NCI-H446 treated with DMSO at 0.1 percent for 48 hours (cell line): ENCODE data around the gene ESR2.
"Not testable (repeated sequence)": the region's sequence is repeated elsewhere in the genome, so short reads cannot be mapped to it uniquely, and the experiment has no call there.

Experiments
- DNase-seq: peaks from one replicate; lab custom pipeline; 2025; lab: John Stamatoyannopoulos, UW

The ESR2 gene

DNA sequence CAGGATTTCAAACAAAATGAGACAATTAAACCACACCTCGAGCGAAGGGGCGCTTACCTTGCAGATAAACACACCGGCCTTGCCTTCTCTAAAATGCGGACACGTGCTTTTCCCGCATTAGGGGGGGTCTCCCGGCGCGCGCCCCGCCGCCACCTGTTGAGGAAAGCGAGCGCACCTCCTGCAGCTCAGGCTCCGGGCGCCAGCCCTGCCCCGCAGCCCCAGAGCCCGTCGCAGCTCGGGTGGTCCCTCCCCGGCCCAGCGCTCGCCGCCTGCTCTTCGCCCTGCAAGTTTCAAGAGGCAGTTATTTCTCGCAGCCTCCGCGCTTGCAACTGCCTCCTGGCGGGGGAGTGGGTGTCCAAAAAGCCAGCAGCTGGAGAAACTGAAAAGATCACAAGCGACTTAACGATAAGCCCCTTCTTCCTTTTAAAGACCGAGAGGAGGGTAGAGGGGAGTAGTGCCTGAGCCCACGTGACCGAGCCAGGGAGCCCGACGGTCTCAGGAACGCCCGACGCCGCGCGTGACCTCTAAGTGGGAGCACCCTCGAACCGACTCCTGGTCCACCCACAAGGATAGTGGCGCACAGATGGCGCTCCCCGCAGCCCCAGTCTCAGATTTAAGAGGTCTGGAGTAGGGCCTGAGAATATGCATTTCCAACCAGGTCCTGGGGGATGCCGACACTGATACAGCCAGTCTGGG is at the start of gene ESR2:
Gene ESR2 (minus strand): TSS at position 396 of the 696 bp plus-strand sequence. CDS start 11,386 bp downstream, outside the sequence.
- DNase-seq = no peak

DNA sequence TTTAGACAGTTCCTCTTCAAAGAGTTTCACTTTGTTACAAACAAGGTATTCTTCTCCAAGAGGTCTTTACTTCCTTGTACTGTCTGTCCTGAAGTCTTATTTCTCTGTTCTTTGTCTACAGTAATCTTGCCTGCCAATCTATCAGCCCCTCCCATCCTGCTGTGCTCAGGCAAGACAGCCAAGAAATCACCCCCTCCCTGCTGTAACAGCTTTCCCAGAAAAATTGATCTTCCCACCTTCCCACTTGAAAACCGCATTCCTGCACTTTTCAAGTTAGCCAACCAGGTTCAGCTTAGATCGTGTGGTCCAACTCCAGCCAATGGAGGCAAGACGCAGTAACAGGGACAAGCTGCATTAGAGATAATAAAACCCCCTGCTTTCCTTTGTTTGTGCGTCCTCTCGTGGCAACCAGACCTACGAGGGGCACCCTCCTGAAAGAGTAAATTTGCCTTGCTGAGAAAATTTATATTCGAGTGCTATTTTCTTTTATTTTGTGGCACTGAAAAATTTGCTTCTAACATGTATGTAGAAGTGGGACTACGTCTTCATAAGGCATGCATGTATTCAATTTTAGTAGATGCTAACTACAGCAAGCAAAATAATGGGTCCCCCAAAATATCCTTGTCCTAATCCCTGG is 46.5 kb upstream of the ESR2 start:
- no peak for DNase-seq

DNA sequence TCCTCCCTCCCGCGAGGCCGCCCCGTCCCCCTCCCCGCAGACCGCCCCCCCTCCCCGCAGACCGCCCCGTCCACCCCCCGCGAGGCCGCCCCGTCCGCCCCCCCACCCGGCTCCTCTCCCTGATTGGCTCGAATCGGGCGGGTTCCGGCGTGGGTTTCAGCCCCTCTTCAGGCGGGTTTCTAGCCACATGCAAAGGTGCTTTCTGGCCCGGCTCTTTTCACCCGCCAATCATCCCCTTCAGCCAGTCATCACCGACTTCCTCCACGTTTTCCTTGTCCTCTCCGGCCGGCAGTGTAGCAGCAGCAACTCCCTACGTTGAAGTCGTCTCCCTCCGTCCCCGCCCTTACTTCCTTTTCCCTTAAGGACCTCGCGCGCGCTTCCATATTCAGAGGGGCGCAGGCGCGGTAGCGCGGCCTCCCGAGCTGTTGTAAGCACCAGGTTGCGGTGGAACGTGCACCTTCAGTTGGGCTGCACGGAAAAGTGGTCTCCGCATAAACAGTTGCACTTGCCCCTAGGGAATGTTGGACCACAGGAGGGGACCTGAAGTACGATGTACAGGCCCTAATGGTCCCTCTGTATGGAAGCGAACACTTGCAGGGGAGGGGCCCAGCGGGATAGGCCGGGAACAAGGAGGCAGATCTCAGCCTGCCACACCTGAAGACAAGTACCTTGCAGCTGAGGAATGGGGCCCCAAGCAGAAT is 44.6 kb upstream of the ESR2 start:
- DNase-seq = peak; percentile 99

DNA sequence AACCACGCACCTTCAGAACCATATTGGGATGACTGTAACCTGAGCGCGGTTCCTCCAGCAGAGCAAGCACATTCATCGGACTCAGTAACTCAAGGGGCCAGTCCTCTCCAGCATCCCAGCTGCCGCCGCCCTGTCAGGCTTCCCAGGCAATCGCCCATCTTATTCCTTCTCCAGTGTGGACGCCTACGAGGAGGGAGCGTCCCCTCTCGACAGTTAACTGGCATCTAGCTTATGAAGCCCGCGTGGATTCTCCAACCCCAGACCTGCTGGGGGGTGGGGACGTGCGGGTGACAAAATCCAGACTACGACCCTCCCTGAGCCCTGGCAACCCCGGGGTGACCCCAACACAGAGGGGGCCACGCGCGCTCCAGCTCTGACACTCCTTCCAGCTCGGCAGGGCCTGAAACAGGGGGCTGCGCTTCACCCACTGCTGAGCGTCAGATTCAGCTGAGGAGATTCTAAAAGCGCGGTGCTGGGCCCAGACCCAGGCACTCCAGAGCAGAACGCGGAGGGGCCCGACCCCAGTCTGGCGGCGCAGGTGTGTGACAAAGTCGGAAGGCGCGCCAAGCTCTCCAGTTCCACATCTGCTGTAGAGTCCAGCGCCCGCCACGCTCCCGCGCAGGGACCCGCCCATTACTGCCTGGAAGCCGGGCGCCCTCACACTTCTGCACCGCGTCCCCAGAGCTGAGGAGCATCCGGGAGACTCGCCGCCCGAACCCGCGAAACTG is 43.9 kb upstream of the ESR2 start:
- DNase-seq = peak; percentile 47

DNA sequence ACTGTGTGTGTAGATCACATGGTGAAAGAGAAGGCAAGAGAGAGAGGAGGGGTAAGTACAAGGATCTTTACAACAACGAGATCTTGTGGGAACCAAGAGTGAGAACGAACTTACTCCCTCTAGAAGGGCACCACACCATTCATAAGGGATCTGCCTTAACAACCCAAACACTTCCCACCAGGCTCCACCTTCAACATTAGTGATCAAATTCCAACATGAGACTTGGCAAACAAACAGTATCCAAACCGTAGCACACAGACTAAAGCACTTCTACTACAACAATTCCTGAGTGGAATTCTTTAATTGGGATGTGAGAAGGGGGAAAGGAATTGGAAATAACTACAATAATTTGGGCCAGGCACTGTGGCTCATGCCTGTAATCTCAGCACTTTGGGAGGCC is 35.0 kb upstream of the ESR2 start:
- no peak for DNase-seq

DNA sequence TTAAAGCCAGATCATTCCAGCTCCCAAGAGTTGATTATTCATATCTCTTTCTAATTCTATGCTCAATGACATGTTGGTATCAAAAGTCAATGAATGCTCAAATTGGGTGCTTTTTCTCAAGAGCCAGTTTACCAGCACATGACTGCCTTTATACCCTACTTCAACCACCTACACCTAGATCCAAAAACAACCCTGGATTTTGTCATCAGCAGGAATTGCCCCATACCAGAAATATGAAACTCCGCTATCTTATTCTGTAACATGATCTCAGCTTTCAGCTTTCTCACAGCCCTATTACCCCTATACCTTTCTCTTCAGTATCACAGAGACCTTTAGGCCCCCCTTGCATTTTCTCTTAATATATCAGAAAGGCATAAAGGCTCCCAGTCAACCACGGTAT is 32.3 kb upstream of the ESR2 start:
- no peak for DNase-seq

DNA sequence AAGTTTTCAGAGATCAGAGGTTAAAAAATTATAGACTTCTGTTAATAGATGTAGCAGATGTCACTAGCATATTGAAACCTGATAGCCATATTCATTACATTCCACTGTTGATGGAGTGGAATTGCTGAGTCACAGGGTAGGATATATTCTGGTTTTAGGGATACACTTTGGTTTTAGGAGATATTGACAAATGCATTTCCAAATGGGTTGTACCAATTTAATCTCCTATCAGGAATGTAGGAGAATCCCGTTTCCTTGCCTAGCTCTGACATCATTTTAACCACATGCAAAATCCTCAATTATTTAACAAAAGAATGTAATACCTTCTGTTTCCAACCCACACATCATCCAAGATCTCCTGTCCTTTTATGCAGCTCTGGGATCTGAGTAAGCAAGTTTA is 30.7 kb upstream of the ESR2 start:
- peak; percentile 7 for DNase-seq

DNA sequence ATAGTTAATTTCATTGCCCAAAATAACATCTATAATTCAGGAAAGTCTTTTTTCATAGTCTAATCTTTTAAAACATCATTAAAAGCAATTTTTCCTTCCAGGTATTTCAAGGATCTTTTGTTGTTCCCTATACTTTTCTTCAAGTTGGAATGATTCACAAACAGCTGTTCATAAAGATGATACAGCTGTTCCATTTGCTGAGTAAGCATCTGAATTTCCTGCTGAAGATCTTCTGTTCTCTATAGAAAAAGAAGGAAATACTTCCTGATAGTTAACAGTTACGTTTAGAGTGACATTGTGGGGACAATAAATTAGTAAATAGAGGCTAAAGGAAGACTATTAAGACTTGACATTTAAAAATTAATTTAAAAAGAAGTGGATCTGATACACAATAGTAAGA is 30.3 kb upstream of the ESR2 start:
- DNase-seq = no peak

DNA sequence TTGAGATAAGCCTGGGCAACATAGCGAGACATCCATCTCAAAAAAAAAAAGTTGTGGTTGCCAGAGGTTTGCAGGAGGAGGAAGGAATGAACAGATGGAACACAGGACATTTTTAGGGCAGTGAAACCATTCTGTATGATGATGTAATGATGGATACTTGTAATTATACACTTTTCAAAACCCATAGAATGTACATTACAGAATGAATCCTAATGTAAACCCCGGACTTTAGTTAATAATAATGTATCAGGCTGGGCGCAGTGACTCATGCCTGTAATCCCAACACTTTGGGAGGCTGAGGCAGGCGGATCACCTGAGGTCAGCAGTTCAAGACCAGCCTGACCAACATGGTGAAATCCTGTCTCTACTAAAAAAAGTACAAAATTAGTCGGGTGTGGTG is 26.2 kb upstream of the ESR2 start:
- DNase-seq = not testable (repeated sequence)

DNA sequence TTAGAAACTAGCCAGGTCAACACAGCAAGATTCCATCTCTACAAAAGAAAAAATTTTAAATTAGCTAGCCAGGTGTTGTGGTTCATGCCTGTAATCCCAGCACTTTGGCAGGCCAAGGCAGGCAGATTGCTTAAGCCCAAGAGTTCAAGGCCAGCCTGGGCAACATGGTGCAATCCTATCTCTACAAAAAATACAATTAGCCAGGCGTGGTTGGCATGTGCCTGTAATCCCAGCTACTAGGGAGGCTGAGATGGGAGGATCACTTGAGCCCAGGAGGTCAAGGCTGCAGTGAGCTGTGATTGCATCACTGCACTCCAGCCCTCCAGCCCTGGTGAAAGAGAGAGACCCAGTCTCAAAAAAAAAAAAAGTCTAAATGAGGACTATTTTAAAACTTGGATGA is 24.5 kb upstream of the ESR2 start:
- not testable (repeated sequence) for DNase-seq

DNA sequence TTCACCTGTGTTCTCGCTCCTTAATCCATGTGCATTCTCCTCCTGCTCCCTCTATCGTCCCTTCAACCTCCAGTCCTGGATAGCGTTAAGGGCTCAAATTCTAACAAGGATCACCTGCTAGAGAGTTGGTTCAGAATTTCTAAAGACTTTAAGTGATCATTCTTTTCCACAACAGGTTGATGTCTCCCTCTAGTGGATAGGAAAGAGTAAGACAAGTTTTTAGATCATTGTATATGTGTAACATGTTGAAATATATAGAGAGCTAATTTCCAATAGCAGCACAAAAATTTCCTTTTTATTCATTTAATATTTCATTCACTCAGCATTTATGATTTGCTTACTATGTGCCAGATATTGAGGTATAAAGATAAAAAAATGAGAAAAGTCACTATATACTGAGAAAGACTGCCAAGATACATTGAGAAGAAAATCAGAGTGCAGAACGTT is 9.3 kb upstream of the ESR2 start:
- peak; percentile 48 for DNase-seq

DNA sequence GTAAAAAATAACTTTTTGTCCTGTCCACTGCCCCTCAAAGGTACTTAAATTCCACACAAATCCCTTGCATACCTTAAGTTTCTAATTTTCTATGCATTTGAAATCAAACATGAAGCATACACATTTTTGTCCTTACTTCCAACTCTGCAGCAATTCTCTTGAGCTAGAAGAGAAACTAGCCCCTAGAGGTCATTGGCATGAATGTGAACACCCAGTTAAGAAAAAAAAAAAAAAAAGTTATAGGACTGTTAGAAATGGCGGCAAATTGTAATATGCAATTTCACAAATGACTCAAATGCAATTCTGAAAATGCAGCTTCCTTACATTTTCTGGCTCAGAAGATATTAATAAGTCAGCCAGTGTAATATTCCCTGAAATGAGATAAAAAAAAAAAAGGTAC is 4.6 kb upstream of the ESR2 start:
- no peak for DNase-seq

DNA sequence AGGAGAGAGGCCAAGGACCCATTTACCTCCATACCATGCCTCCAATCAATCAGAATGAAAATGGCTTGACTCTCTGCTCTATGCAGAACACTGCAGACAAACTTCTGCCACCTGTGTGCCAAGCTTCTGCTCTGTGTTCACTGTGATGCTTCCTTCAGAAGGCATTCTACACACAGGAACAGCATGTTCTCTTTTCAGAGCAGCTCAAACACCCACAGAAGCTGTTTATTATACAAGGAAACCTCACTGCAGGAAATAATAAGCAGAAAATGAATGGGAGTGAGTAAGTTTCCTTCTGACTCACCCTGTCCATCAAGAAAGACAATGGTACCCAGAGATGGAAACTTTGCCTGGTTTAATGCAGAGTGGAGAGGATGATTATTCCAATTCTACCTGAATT is 2.4 kb upstream of the ESR2 start:
- DNase-seq = no peak

DNA sequence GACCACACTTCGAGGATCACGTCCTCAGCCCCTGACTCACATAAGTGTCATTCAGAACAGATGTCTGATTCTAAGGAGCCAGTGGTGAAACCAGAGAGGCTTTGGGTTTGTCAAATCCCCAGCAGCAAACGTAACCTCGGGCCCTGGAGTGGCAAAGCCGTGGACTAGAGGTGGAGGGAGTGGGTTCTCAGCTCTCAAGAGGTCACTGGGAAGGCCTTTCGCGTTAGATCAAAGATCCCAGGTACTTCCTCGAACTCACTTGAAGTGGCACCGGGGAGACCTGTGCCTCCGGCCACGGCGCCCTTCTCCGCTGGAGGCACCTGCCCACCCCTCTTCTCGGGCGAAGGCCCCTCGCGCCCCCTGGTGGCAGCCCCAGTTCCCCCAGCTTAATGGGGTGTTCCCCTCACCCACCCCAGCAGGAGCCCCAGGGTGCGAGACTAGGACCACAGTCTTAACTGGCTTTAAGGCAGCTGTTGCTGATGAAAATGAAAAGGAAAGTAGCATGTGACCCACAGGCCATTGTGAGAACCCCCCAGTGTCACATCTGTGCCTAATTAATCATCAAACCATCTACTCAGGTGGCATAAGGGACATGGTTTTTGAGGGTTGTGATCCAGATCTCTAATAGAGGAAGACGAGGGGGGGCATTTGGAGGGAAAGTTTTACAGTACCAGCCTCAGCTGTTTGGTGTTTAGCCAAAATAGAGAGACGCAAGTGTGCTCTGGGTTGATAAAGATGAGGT is 672 bp upstream of the ESR2 start:
- no peak for DNase-seq

DNA sequence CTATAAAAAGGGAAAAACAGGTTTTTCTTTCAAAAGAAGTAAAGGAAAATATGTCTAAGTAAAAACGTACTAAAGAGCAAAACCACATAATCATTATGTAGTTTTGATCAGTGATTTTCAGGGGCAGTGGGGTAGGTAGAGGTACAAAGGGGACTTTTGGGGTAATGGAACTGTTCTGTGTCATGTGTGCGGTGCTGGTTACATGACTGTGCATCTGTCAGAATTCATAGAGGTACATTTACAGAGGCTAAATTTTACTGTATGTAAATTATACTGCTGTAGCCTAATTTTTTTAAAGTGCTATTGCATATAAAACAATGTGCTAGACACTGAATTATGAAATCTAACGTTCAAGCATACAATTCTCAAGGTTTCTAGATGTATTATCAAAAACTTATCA is 2.0 kb downstream of the ESR2 start:
- no peak for DNase-seq

DNA sequence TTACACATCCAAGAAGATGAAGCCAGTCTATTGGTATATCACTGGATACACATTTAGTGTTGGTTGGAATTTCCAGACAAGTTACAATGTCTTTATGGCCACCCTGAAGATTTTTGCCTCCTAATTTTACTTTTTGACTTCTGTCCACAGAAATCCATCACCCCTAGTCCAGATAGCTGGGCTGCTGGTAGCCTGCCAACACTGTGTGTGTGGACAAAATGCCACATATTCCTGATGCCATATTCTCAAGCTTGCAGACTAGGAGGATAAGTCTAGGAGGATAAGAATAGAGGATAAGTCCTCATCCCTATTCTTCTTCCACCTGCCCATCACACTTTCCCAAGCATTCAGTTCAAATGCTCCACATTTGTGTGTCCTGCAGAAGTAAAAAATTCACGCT is 4.6 kb downstream of the ESR2 start:
- no peak for DNase-seq

DNA sequence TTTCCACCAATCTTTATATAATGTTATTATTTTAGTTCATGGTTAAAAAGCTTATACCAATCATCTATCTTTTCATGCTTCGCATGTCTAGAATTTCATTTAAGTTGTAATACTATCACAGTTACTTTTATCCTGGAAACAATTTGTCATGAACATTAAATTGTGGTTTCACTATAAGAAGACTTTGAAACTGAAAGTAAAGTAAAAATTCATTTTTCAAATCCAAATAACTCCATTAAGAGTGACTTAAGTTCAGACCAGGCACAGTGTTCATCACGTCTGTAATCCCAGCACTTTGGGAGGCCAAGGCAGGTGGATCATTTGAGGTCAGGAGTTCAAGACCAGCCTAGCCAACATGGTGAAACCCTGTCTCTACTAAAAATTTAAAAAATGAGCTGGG is 12.4 kb downstream of the ESR2 start:
- no peak for DNase-seq

DNA sequence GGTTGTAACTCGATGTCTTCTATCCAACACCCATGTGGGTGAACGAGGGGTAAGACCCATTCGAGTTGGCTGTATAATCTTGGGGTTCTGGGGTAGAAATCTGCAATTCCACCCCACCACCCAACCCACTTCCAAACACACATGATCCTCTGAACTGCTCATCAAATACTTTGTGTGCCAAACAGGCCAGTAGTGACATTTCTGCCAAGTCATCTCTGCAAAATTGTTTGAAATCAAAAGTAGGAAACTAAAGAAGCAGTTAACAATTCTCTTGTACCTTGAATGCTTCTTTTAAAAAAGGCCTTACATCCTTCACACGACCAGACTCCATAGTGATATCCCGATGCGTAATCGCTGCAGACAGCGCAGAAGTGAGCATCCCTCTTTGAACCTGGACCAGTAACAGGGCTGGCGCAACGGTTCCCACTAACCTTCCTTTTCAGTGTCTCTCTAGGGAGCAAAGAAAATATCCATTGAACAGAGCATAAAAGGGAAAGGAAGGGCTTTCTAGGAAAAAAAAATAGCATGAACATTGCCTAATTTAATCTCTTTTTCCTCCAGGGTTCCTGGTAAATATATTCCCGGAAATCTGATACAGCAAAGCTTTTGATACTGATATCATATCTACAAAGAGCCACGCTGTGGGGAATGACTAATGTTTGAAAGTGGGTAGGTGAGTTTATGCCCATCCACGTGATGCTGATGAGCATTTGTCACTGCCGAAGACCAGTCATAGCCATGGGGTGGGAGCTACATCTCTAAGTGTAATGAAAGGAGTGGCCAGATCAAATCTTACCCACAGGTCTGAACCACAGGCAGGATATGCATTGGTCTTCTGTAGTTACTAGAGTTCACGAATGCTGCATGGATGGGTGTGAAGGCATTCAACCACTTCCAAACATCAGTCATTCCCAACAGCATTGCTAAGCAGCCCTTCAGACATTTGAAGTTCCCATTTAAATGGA is 14.2 kb downstream of the ESR2 start:
- no peak for DNase-seq

DNA sequence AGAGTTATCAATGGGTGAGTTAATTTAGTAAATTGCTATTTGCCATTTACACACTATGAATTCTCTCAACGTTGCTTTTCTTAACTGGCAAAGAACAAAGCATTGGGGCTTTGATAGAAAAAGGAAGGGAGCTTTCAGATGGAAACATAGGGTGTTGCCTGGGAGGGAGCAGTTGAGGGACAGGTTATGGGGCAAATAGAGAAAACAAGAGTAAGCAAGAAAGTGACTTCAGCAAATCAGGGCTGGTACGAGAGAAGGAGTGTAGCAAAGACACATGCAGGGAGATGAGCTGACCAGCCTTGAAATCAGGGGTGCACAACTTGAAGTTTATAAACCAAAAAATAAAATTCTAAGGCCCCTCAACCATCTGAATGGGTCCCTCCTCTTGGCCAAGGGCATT is 15.7 kb downstream of the ESR2 start:
- DNase-seq = no peak

DNA sequence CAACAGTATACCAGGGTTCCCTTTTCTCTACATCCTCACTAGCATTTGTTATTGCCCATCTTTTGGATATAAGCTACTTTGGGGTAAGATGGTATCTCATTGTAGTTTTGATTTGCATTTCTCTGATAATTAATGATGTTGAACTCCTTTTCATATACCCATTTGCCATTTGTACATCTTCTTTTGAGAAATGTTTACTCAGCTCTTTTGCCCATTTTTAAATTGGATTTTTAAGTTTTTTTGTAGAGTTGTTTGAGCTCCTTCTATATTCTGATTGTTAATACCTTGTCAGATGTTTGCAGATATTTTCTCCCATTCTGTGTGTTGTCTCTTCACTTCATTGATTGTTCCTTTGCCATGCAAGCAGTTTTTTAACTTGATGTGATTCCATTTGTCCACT is 22.2 kb downstream of the ESR2 start:
- no peak for DNase-seq

DNA sequence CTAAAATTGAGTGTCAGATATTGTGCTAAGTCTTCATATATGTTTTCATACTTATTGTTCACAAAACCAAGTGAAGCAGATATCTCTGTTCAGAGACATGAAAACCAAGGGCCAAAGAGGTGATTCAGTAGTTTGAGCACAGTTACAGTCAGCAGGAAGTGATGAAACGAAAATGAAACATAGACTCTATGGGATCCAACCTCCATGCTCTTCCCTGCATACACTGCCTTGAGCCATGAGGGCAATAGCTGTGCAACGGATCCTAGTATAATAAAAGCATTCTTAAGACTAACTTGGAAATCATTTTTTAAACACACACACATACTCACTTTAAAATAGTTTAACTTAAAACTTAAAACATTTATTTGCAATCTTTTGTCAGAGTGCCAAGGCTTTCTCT is 27.9 kb downstream of the ESR2 start:
- no peak for DNase-seq
